Astrocyte (in vitro differentiated cells and primary cell): ENCODE measurements around the gene OSBPL3. TPM values are rescaled to one million over a fixed set of nuclear protein-coding genes. Genes with fewer than 3 reads are reported as not detected.
A peak's percentile ranks its signal among the peaks of the same experiment; 100 is the strongest.

ENCODE experiments used
- DNase-seq: peaks from one replicate; pipeline ENCODE4 v3.0.0-alpha.2; 2010; ENCODE audit warnings: low read depth
- FAIRE-seq: peaks from 2 replicates; lab custom pipeline; 2011; peaks lifted over from hg19 to GRCh38; lab: Jason Lieb, UNC
- H2AFZ ChIP-seq: 2 replicates; pipeline ENCODE4 v1.6.0; 2012; ENCODE audit warnings: low read depth, low read length, inconsistent platforms
- H3K27ac ChIP-seq: 2 replicates; pipeline ENCODE4 v1.5.1; 2011; ENCODE audit warnings: low read depth, low read length, inconsistent platforms
- H3K27me3 ChIP-seq: 2 replicates; pipeline ENCODE4 v1.6.0; 2011; ENCODE audit warnings: low read length, inconsistent platforms; ENCODE audit not compliant: insufficient read depth
- H3K36me3 ChIP-seq: 2 replicates; pipeline ENCODE4 v1.5.1; 2011; ENCODE audit warnings: low read length, inconsistent platforms; ENCODE audit not compliant: insufficient read depth
- H3K4me1 ChIP-seq: 2 replicates; pipeline ENCODE4 v1.5.1; 2011; ENCODE audit warnings: low read length, inconsistent platforms; ENCODE audit not compliant: insufficient read depth
- H3K4me2 ChIP-seq: 2 replicates; pipeline ENCODE4 v1.6.0; 2012; ENCODE audit warnings: low read length, inconsistent platforms
- H3K4me3 ChIP-seq: 2 replicates; pipeline ENCODE4 v1.5.1; 2011; ENCODE audit warnings: low read depth, mild to moderate bottlenecking, low read length, inconsistent platforms; ENCODE audit not compliant: insufficient read depth
- H3K79me2 ChIP-seq: 2 replicates; pipeline ENCODE4 v1.6.0; 2012; ENCODE audit warnings: mild to moderate bottlenecking, low read length, inconsistent platforms; ENCODE audit not compliant: insufficient read depth
- H3K9ac ChIP-seq: 2 replicates; pipeline ENCODE4 v1.6.0; 2012; ENCODE audit warnings: mild to moderate bottlenecking, low read length, inconsistent platforms
- H3K9me3 ChIP-seq: 2 replicates; pipeline ENCODE4 v1.5.1; 2012; ENCODE audit warnings: low read depth, mild to moderate bottlenecking, low read length, inconsistent platforms; ENCODE audit not compliant: insufficient read depth
- H4K20me1 ChIP-seq: 2 replicates; pipeline ENCODE4 v1.6.0; 2012; ENCODE audit warnings: low read length, inconsistent platforms; ENCODE audit not compliant: insufficient read depth
- H3K27ac Mint-ChIP-seq: one replicate; pipeline ENCODE4 v1.8.0; 2021; ENCODE audit warnings: mild to moderate bottlenecking, mixed read lengths; ENCODE audit not compliant: unreplicated experiment
- H3K27me3 Mint-ChIP-seq: one replicate; pipeline ENCODE4 v1.8.0; 2021; ENCODE audit warnings: low read depth, mixed read lengths; ENCODE audit not compliant: unreplicated experiment
- H3K36me3 Mint-ChIP-seq: one replicate; pipeline ENCODE4 v1.8.0; 2021; ENCODE audit warnings: low read depth, mixed read lengths; ENCODE audit not compliant: unreplicated experiment
- H3K4me1 Mint-ChIP-seq: one replicate; pipeline ENCODE4 v1.8.0; 2021; ENCODE audit warnings: low read depth, mixed read lengths; ENCODE audit not compliant: unreplicated experiment
- H3K4me3 Mint-ChIP-seq: one replicate; pipeline ENCODE4 v1.8.0; 2021; ENCODE audit warnings: mild to moderate bottlenecking, moderate library complexity, mixed read lengths; ENCODE audit not compliant: unreplicated experiment
- H3K9me3 Mint-ChIP-seq: one replicate; pipeline ENCODE4 v1.8.0; 2021; ENCODE audit warnings: mild to moderate bottlenecking, mixed read lengths; ENCODE audit not compliant: unreplicated experiment
- EZH2 ChIP-seq: IDR thresholded peaks from 2 replicates; pipeline ENCODE4 v1.6.1; 2012; ENCODE audit warnings: mild to moderate bottlenecking, low read length, inconsistent platforms; ENCODE audit not compliant: insufficient read depth
- total RNA-seq: library from RNA; stranded (reverse); gene quantifications from 2 replicates; pipeline ENCODE4 v1.2.1, GENCODE V29; 2021
- TF ChIP-seq, protein P1 (sequence below): IDR thresholded peaks from 2 replicates; pipeline ENCODE4 v1.5.1; 2011; ENCODE audit warnings: low read depth, mild to moderate bottlenecking, inconsistent platforms, low read length, moderate library complexity; ENCODE audit not compliant: insufficient read depth

OSBPL3 gene
- total RNA-seq, 1 donor from 2014 or later, result 62.9 TPM

DNA sequence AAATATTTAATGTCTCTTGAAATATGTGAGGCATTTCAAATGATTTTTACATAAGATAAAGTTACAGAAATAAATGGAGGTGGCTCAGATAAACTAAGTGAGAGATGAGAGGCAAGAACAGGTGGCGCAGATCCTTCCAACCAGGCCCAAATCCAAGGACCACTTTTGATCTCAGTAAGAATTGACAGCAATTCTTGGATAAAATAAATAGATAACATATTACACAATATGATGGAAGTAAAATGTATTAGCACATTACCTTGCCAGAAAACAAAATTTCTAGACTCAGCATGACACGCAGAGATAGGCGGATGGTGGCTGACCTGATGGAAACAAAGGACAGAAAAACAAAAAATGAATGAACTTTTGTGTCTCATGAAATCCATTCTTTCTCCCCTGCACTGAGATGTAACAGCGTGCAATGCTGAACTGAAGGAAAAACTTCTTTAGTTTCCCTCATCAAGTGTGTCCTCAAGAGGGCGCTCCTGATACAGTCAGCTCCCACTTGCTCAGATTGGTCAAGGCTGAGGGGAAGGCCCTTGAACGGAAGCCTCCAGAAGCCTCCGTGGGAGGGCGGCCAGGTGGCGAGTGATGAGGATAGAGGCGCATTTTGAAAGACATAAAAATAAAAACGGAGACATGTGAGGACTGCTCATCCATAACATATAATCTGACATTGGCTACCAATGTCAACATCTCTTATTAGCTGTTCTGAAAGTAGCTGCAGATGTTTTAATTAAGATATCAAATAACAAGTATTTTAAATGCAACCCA is 159.9 kb downstream of the OSBPL3 start:
- H3K4me2 ChIP-seq, result peak overlapping the region; percentile 9
- Mint-ChIP-seq H3K27ac (peak overlapping the region; percentile 96), H3K27me3 (no peaks in the 10 kb centered on the region), H3K4me3 (peak overlapping the region; percentile 20), H3K36me3 (peaks cover 3% of the 10 kb centered on the region), H3K9me3 (no peaks in the 10 kb centered on the region), H3K4me1 (peaks cover 22% of the 10 kb centered on the region)
- H3K27me3 ChIP-seq, result no peaks in the 10 kb centered on the region
- H3K4me1 ChIP-seq, result peaks cover 24% of the 10 kb centered on the region
- no peak overlapping the region for H3K4me3 ChIP-seq
- H3K9ac ChIP-seq, result peak overlapping the region; percentile 80
- no peaks in the 10 kb centered on the region for H4K20me1 ChIP-seq
- peak overlapping the region; percentile 96 for H3K27ac ChIP-seq
- FAIRE-seq (peak; percentile 65), DNase-seq (peak; percentile 69)
- H2AFZ ChIP-seq, result no peak overlapping the region
- no peaks in the 10 kb centered on the region for H3K79me2 ChIP-seq
- H3K36me3 ChIP-seq, result peaks cover 11% of the 10 kb centered on the region
- no peaks in the 10 kb centered on the region for H3K9me3 ChIP-seq
- TF ChIP-seq EZH2, result no peak
- TF ChIP-seq, protein P1, sequence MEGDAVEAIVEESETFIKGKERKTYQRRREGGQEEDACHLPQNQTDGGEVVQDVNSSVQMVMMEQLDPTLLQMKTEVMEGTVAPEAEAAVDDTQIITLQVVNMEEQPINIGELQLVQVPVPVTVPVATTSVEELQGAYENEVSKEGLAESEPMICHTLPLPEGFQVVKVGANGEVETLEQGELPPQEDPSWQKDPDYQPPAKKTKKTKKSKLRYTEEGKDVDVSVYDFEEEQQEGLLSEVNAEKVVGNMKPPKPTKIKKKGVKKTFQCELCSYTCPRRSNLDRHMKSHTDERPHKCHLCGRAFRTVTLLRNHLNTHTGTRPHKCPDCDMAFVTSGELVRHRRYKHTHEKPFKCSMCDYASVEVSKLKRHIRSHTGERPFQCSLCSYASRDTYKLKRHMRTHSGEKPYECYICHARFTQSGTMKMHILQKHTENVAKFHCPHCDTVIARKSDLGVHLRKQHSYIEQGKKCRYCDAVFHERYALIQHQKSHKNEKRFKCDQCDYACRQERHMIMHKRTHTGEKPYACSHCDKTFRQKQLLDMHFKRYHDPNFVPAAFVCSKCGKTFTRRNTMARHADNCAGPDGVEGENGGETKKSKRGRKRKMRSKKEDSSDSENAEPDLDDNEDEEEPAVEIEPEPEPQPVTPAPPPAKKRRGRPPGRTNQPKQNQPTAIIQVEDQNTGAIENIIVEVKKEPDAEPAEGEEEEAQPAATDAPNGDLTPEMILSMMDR, result peak; percentile 88

DNA sequence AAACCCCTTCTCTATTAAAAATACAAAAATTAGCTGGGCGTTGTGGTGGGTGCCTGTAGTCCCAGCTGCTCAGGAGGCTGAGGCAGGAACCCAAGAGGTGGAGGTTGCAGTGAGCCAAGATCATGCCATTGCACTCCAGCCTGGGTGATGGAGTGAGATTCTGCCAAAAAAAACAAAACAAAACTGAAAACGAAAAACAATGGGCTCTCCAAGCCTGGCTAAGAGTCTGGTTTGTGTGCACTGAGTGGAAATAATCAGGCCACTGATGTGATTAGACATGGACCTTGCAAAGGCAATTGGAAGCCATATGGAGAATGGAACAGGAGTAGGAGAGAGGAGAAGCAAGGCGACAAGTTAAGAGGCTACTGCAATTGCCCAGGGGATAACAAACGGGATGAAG is 162.6 kb downstream of the OSBPL3 start:
- DNase-seq (no peak), FAIRE-seq (no peak)
- no peak overlapping the region for H3K9ac ChIP-seq
- H3K4me2 ChIP-seq, result no peak overlapping the region
- H3K4me3 ChIP-seq, result no peak overlapping the region
- no peak overlapping the region for H3K27ac ChIP-seq
- Mint-ChIP-seq H3K27me3 (no peaks in the 10 kb centered on the region), H3K4me1 (peaks cover 15% of the 10 kb centered on the region), H3K27ac (no peak overlapping the region), H3K9me3 (no peaks in the 10 kb centered on the region), H3K4me3 (no peak overlapping the region), H3K36me3 (peaks cover 6% of the 10 kb centered on the region)
- H2AFZ ChIP-seq, result no peak overlapping the region
- no peaks in the 10 kb centered on the region for H3K79me2 ChIP-seq
- no peaks in the 10 kb centered on the region for H3K9me3 ChIP-seq
- peaks cover 21% of the 10 kb centered on the region for H3K4me1 ChIP-seq
- H4K20me1 ChIP-seq, result no peaks in the 10 kb centered on the region
- H3K27me3 ChIP-seq, result no peaks in the 10 kb centered on the region
- TF ChIP-seq, protein P1, result no peak
- no peak for TF ChIP-seq EZH2
- H3K36me3 ChIP-seq, result peaks cover 28% of the 10 kb centered on the region

DNA sequence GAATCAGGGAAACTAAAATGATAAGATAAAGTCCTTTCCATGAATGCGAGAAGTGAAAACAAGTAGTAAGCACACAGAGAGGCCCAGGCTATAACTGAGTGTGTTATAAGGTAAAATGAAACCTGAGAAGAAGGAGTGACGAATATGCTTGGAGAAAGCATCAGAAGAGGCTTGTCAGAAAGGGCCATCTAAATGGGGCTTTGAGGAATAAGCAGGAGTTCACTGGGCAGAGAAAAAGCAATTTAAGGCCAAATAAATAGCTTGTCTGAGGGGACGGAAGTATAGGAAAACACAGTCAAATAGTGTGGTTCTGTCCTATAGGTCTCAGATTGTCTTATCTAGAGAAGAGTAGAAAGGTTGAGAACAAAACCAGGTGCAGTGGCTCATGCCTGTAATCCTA is 163.1 kb downstream of the OSBPL3 start:
- Mint-ChIP-seq H3K27ac (no peak overlapping the region), H3K27me3 (no peaks in the 10 kb centered on the region), H3K4me1 (peaks cover 15% of the 10 kb centered on the region), H3K36me3 (peaks cover 9% of the 10 kb centered on the region), H3K4me3 (no peak overlapping the region), H3K9me3 (no peaks in the 10 kb centered on the region)
- no peak overlapping the region for H2AFZ ChIP-seq
- peaks cover 21% of the 10 kb centered on the region for H3K4me1 ChIP-seq
- no peak overlapping the region for H3K27ac ChIP-seq
- H3K79me2 ChIP-seq, result no peaks in the 10 kb centered on the region
- FAIRE-seq (no peak), DNase-seq (no peak)
- no peaks in the 10 kb centered on the region for H3K27me3 ChIP-seq
- no peak overlapping the region for H3K9ac ChIP-seq
- H3K4me2 ChIP-seq, result no peak overlapping the region
- H3K4me3 ChIP-seq, result no peak overlapping the region
- no peaks in the 10 kb centered on the region for H3K9me3 ChIP-seq
- H3K36me3 ChIP-seq, result peaks cover 28% of the 10 kb centered on the region
- TF ChIP-seq, protein P1, result no peak
- TF ChIP-seq EZH2, result no peak
- no peaks in the 10 kb centered on the region for H4K20me1 ChIP-seq
